GM21515 (cell line): ENCODE results near the gene WNT9A.
A peak's percentile ranks its signal among the peaks of the same experiment; 100 is the strongest.

Experiments
- ATAC-seq: cut with Tn5 transposase; IDR thresholded peaks from one replicate; pipeline ENCODE4 v1.9.1; 2021; ENCODE audit not compliant: unreplicated experiment

Gene WNT9A

GRCh38 chr1:227955808-227956207 lies 8.1 kb upstream of the WNT9A start:
- no peak for ATAC-seq

- no peak for ATAC-seq
Observed at GRCh38 chr1:227954163-227954850, 6.6 kb upstream of the WNT9A start.

- ATAC-seq = no peak
Observed at GRCh38 chr1:227953022-227953412, 5.3 kb upstream of the WNT9A start.

GRCh38 chr1:227952374-227953021 lies 4.8 kb upstream of the WNT9A start:
- no peak for ATAC-seq

GRCh38 chr1:227951624-227952373 lies 4.1 kb upstream of the WNT9A start:
- ATAC-seq = no peak

- ATAC-seq = no peak
Observed at GRCh38 chr1:227950735-227951346, 3.1 kb upstream of the WNT9A start.

GRCh38 chr1:227949954-227950734 lies 2.4 kb upstream of the WNT9A start:
- ATAC-seq = no peak

GRCh38 chr1:227949341-227949921 lies 1.7 kb upstream of the WNT9A start:
- no peak for ATAC-seq

GRCh38 chr1:227948493-227949260 lies 945 bp upstream of the WNT9A start:
- no peak for ATAC-seq

- ATAC-seq = no peak
Observed at GRCh38 chr1:227947386-227947675, 401 bp downstream of the WNT9A start.

GRCh38 chr1:227946624-227947385 lies 927 bp downstream of the WNT9A start:
- ATAC-seq = peak; percentile 66

- ATAC-seq = peak; percentile 21
Observed at GRCh38 chr1:227945891-227946623, 1.7 kb downstream of the WNT9A start.

- ATAC-seq = no peak
Observed at GRCh38 chr1:227944931-227945890, 2.5 kb downstream of the WNT9A start.

GRCh38 chr1:227944090-227944930 lies 3.4 kb downstream of the WNT9A start:
- ATAC-seq = no peak

- no peak for ATAC-seq
Observed at GRCh38 chr1:227943381-227944089, 4.2 kb downstream of the WNT9A start.

- no peak for ATAC-seq
Observed at GRCh38 chr1:227942716-227943261, 4.9 kb downstream of the WNT9A start.
